GM19438 (cell line): ENCODE measurements around the gene GNLY.
"Not testable (repeated sequence)": the region's sequence is repeated elsewhere in the genome, so short reads cannot be mapped to it uniquely, and the experiment has no call there.

Experiments
- ATAC-seq: cut with Tn5 transposase; IDR thresholded peaks from one replicate; pipeline ENCODE4 v1.9.1; 2021; ENCODE audit warnings: low read depth; ENCODE audit not compliant: unreplicated experiment

Gene GNLY

DNA sequence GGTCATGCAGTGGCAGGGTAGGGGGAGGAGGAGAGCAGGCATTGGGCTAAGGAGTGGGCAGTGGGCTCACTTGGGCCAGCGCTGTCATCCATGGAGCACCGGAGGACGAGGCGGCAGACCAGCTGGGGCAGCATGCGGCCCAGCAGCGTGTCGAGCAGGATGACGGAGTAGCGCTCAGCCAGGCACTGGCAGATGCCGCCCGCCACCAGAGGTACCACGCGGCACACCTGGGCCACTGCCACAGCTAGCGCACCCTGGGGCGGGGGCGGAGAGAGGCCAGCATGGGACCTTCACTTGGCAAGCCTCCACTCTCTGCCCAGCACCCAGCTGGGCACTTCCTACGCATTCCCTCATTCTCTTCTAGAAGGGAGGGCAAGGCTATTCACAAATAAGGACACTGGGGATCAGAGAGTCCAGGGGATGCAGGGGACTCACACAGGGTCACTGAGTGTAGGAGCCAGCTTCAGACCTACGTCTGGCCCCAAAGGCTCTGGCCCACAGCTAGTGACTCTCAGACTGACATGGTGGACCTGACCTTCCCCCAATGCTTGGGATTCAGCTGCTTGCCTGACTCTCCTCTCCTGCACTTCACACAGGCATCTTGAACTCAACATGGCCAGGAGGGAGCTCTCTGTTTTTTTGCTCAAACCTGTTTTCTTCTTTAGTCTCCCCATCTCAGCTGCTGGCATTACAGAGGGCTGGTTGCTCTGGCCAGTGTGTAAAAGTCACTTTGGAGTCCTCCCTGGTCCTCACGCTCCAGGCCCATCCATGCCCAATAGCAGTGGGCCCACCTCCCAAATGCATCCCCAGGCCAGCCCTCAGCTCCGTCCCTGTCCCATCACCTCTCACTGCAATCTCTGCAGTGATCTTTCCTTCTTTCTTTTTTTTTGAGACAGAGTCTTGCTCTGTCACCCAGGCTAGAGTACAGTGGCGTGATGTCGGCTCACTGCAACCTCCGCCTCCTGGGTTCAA, 30.3 kb upstream of the GNLY start:
- no peak for ATAC-seq

DNA sequence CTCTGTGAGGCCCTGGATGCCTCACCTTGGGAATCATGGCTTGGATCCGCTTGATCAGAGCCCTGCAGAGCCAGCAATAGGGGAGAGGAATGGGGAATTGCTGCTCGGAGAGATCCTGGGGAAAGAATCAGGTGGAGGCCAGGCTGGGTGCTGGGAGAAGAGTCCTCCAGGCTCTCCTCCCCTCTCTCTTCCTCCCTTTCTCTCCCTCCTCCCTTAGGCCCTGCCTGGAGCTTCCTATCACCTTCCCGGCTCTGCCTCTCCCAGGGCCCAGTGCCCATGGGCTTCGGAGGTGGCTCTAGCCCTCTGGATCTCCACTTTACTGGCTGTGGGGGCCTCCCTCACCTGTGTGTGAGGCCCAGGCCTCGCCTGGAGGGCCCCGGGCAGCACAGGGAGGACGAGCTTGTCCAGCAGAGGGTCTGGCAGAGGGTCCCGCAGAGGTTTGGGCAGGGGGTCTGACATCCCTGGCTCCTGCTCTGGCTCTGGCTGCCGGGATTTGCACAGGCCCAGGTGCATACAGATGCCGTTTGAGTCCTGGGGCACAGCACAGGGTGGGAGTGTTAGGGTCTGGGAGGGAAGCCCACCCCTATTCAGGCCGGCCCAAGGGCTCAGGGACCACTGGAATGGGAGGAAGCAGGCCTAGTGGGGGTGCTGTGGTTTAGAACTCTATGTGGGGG, 28.8 kb upstream of the GNLY start:
- ATAC-seq, result no peak

DNA sequence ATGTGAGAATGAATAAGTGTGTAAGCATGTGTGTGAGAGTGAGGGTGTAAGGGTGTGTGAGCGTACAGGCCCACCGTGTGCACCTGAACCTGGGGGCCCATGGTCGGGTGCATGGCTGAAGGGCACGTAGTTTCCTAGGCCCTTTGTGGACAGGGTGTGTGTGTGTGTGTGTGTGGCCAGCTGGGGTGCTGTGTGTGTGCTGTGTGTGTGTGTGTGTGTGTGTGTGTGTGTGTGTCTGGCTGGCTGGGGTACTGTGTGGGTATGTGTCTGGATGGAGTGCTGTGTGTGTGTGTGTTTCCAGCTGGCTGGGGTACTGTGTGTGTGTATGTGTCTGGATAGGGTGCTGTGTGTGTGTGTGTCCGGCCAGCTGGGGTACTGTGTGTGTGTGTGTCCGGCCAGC, 28.1 kb upstream of the GNLY start:
- ATAC-seq, result no peak

DNA sequence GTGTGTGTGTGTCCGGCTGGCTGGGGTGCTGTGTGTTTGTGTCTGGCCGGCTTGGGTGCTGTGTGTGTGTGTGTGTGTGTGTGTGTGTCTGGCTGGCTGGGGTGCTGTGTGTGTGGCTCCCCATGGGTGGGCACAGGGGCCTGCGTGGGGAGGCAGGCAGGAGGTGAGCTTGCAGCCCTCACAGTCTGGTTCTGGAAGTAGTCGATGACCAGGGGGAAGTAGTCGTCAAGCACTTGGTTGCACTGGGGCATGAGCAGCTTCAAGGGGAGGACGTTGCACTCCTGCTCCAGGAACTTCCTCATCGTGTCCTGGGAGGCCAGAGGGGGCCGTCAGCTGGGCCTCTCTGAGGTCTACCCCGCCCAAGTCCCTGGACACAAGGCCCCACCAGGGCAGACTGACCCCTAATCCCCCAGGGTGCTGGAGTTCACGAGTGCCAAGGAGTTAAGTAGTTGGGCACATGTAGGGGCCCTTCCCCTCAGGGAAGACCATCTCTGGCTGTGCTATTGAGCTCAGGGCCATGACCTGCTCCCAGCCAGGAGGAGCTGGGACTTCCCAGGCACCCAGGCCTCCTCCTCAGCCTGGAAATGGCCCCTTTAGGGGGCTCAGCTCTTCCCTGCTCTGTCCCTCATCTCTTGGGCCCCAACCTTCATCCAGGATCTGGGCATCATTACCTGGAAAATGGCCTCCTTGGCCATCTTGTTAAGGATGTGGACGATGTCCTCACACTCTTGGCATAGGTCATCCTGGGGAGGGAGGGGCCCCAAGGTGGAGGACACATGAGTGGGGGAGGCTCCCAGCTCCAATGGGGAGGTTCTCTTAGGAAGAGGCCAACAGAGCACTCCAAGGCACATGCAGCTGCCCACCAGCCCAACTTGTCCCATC, 27.5 kb upstream of the GNLY start:
- ATAC-seq, result no peak

DNA sequence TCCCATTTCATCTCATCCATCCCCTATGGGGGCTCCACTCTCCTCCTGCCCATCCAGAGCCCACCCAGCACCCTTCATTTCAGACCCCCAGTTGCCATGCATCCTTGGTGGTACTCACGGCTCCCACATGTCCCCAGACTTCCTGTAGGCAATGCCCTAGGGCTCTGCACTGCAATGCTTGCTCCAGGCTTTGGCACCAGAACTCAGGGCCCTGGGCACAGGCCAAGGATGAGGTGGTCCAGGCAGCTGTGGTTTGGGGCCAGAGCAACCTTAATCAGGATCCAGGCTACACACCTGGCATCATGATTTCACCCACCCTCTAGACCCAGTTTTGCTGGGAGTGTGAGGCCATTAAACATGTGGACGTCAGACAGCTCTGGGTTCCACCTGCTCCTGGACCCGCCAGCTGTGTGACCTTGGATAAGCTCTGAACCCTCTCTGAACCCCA, 26.6 kb upstream of the GNLY start:
- ATAC-seq, result no peak

DNA sequence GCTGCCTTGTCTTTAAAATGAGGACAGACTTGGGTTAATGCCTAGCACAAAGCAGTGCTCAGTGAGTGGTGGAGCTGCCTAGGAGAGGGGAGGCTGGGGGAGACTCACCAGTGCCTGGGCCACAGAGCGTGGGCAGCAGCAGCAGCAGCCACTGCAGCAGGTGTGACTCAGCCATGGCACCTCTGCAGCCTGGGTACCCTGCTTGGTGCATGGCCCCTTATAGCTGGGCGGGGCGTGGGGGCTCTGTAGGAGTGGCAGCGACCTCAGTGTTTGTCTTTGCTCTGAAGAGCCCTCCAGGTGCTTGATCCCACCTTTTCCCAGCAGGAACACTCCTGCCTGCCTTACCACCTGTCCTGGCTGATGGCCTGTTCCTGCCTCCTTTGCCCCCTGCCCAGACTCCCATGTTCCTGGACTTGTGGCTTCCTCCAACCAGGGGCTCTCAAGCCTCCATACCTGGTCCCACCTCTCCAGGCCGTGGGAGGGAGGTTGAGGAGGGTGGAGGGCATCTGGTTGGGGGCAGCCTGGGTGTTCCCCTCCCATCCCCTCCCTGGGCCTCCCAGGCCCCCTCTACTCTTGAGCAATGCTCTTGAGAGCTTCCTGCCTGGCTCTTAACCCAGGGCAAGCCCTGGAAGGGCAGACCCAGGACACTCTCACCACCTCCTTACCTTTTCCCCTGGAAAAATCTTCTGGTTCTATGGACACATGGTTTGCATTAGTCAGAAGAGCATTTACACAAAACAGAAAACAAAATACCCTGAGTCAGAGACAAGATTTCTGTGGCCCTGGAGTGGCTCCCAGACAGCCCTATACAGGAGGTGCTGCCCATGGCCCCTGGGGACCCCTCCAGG, 25.9 kb upstream of the GNLY start, which contains the start of gene SFTPB:
SFTPB (minus strand) TSS at position 191 of the 848 bp plus-strand sequence; CDS start at position 175, 16 bp downstream.
- no peak for ATAC-seq

DNA sequence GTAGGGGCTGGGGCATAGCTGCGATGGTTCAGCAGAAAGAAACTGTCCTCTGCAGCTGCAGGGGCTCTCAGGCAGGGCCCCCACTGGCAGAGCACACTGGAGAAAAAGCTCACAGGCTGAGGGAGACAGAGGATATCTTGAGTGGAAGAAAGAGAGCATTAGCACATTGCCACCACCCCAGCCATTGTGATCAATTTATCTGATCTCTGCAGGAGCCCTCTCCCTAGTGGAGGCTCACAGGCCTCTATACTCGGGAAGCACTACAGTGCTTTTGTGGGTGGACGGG, 25.4 kb upstream of the GNLY start:
- no peak for ATAC-seq

DNA sequence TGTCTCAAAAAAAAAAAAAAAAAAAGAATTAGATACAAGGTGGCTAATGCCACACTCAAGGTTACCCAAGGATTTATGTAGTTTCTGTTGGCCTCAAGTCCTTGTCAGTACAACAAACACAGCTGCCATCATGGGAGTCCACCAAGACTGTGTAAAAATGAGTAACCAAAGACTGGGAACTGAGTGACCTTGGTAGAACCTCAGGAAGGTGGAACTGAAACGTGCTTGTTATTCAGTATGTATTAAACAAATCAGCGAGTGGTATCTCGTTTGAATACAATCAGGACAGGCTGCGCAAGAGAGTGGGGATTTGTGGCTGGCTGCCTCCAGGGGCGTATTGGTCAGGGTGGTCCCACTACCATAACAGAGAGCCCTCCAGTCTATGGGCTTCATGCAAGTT, 24.6 kb upstream of the GNLY start:
- no peak for ATAC-seq

DNA sequence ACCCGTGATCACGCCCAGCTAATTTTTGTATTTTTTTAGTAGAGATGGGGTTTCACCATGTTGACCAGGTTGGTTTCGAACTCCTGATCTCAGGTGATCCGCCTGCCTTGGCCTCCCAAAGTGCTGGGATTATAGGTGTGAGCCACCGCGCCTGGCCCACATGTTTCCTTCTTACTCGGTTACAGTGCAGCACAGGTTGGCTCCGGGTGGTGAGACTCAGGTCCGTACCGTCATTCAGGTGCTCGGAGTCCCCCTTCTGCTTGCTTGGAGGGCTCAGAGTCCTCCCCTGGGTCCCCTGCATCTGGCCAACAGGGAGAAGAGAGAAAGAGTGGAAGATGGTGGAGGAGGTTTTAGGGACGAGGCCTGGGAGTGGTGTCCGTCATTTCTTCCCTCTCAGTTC, 23.7 kb upstream of the GNLY start:
- not testable (repeated sequence) for ATAC-seq

DNA sequence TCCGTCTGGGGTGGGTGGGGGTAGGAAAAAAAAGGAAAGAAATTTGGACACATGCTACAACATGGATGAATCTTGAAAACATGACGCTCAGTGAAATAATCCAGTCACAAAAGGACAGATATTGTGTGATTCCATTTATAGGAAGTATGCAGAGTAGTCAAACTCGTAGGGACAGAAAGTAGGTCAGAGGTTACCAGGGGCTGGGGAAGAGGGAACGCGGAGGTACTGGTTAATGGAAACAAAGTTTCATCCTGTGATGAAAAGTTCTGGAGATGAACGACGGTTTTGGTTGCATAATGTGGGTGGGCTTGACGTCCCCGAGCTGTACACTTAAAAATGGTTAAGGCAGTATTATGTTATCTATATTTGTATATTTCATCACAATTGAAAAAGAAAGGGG, 21.7 kb upstream of the GNLY start:
- ATAC-seq, result no peak

DNA sequence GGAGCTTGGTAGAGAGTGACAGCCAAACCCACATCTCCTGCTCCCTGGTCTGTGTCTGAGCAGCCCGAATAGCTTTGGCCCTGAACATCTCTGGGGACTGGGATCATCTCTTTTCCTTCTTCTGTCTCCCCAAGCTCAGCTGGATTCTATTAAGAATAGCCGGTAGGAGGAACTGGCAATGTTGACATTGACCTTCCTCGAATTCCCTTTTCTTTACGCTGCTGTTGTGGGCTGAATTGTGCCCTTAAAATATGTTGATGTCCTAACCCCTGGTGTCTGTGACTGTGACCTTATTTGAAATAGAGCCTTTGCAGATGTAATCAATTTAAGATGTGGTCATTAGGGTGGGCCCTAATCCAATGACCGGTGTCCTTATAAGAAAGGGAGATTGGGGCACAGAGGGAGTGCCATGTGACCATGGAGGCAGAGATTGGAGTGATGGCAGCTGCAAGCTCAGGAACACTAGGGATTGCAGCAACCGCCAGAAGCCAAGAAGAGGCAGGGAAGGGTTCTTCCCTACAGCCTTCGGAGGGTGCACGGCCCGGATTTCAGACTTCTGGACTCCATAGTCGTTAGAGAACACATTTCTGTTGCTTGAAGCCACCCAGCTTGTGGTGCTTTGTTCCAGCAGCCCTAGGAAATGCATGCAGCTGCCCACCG, 20.3 kb upstream of the GNLY start:
- ATAC-seq, result no peak

DNA sequence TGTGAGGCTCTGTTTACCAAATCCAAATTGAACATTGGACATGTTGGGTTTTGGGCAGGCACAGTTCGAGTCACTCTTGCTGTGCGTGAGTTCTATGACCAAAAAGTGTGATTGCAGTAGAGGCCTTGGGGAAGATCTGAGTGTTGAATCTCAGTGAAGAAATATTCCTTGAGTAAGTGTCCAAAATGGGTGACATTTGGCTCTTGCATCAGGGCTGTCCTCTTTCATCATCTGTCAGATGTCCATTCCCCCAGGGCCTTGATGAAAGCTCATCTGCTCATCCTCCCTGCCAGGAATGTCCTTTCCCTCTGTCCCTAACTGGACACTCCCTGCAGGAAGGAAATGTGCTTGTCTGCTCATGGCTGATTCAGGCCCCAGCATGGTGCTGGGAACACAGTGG, 19.7 kb upstream of the GNLY start:
- no peak for ATAC-seq

DNA sequence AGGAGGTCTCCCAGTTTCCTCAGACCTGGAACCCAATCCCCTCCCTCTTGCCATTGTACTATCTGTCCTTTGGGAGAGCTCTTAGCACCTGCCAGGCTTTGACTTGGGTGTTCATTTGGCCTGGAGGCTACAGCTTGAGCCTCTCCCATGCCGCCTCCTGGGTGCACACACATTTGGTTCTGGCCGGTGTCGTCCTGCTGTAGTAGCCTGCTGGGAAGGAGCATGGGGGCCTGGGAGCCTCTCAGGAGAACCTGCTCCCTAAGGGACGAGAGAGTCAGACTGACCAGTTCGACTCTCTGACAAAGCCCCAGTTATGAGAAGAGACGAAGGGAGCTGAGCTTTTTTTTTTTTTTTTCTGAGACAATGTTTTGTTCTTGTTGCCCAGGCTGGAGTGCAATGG, 18.7 kb upstream of the GNLY start:
- no peak for ATAC-seq

DNA sequence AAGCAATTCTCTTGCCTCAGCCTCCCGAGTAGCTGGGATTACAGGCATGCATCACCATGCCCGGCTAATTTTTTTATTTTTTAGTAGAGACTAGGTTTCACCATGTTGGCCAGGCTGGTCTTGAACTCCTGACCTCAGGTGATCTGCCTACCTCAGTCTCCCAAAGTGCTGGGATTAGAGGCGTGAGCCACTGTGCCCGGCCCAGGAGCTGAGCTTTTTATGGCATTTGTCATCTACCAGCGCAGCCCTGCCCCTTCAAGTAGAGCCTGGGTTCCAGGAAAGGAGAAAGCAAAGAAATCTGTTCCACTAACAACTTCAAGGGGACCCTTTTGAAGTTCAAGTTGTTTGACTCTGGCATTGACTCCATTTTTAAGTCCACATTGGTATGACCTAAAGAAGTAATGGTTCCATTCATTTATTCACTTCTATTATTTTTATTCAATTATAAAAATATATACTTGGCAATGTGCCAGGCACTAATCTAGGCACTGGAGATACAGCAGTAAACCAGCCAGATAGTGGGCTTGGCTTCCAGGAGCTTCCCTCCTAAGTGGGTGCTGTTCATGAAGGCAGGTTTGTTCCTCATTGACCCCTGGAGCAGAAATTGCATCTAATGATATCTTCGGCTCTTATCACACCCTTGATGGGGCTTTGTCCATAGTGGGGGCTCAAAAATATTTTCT, 18.2 kb upstream of the GNLY start:
- no peak for ATAC-seq

DNA sequence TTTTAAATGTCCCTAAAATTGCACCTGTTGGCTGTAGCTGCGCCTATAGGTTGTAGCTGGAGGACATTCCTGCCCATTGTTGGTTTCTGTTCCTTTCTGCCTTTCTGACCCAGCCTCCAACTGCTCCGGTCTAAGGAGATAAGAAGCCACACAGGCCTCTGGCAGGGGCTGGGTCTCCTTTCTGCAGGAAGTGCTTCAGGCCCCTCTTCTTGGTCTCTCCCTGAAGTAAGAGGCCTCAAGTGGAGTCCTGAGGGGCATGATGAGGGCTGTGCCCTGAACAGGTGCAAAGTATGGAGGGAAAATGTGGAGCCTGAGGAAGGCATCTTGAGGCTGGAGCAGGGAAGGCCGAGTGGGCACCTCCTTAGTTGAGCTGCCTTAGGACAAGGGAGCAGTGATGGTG, 15.8 kb upstream of the GNLY start:
- no peak for ATAC-seq

DNA sequence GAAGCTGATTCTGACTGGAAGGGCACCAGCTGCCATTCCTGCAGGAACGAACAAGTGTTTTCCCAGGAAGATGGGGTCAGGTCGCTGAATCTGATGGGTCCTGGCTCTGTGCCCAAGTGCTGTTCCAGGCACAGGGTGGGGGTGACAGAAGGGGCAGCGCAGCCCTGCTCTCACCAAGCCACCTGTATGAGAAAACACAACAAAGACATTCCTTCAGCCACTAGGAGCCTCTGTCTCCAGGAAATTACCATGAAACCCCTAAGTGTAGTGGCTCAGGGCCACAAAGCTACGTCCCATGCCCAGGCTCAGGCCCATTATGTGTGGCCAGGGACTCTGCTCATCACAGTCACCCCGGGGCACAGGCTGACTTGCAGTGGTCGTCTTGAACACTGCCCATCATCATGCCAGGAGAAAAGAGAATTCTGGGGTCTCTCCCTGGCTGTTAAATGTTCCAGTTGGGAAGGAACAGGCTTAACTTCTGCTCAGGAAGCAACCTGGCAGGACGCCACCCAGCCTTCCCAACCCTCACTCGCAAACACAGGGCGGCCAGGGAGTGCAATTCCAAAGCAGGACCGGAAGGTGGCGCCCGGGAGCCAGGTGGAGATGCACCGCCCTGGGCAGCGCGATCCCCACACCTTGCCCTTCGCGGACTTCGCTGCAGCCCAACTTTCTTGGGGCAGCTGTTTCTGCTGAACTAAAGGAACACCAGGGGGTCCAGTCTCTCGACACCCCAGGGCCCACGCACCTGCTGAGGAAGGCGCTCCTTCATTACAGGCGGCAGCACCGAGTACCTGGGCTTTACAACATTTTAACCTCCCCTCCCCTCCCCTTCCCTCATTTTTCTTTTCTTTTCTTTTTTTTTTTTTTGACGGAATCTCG, 15.1 kb upstream of the GNLY start:
- ATAC-seq, result no peak

DNA sequence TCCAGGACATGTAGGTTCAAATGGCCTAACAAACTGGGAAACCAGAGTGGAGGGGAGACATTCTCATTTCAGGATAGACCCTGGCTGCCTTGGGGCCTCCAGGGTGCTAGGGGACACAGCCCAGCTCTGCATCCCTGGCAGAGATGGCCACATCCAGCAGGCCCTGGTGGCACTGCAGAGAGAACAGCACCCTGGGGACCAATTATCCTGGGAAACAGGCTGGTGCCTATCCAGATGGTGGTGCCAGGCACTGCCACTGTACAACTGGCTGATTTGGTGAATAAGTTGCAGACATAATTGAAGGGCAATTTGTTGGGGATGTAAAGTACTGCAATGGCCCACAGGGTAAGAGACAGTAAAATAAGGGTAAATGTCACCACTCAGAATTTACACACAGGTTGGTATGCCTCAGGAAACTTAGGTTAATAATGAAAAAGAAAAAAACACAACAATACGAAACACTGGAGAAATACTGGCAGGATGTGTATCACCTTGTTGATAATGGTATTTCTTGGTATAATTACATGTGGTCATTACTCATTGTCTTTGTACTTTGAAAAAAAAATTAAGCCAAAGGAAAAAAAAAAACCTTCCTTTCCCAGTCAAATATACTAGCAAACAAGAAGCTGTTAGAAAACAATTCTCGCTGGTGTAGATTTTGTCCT, 13.3 kb upstream of the GNLY start:
- no peak for ATAC-seq

DNA sequence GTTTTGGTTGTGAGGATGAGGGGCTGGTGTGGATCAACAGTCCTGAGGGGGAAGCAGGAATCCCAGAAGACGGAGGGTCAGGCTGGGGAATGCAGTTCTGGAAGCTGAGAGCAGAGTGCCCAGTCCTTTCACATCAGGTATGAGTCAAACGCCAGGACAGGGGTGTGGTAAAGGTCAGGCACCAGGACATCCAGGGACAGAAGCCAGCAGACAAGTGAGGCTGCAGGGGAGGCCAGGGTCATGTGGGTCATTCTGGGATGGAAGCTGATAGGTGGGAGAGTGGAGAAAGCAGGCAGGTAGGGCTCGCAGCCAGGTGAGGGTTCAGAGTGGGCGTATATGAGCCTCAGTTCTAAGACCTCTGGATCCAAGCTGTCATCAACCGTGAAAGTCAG, 12.8 kb upstream of the GNLY start:
- no peak for ATAC-seq
